Testis (tissue), 2 donors: ENCODE data around the gene NRP1.

Experiments
- POLR2A ChIP-seq: fragments of 450-650 bp; IDR thresholded peaks from one replicate; pipeline ENCODE4 v1.6.1; 2017; ENCODE audit warnings: antibody characterized with exemption, mild to moderate bottlenecking, moderate library complexity
- TF ChIP-seq, protein P1 (sequence below), 3 experiments: fragments of 450-650 bp in 2 of 3; fragments of 200-600 bp in 1 of 3; sonication (generic) in 1 of 3; IDR thresholded peaks; one replicate each; pipeline ENCODE4 v1.5.1; 2016 to 2019; ENCODE audit warnings: antibody characterized with exemption in 3 of 3, mild to moderate bottlenecking in 2 of 3, moderate library complexity in 1 of 3

DNA sequence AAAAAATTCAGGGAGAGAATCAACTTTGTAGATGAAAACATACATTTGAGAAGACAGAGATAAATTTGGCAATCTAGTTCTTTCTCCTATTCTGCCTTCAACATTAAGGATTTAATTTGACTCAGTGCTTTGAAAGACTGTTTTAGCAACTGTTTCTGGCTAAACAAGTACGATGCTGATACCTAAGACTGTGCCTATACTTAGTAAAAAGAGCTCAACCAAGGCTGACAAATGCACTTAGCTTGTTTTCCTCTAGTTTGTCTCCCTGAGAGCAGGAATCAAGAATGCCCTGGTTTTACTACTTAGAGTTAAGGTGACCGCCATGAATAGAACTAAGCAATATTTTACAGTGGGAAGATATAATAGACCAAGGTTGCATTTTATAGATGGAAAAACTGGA is 49.5 kb downstream of the NRP1 start:
- TF ChIP-seq POLR2A: no peak
- TF ChIP-seq, protein P1, sequence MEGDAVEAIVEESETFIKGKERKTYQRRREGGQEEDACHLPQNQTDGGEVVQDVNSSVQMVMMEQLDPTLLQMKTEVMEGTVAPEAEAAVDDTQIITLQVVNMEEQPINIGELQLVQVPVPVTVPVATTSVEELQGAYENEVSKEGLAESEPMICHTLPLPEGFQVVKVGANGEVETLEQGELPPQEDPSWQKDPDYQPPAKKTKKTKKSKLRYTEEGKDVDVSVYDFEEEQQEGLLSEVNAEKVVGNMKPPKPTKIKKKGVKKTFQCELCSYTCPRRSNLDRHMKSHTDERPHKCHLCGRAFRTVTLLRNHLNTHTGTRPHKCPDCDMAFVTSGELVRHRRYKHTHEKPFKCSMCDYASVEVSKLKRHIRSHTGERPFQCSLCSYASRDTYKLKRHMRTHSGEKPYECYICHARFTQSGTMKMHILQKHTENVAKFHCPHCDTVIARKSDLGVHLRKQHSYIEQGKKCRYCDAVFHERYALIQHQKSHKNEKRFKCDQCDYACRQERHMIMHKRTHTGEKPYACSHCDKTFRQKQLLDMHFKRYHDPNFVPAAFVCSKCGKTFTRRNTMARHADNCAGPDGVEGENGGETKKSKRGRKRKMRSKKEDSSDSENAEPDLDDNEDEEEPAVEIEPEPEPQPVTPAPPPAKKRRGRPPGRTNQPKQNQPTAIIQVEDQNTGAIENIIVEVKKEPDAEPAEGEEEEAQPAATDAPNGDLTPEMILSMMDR (IDR thresholded peaks at IDR 0.05): no peak
